Activated CD4-positive, alpha-beta T cell treated with anti-CD3 and anti-CD28 coated beads for 1 hour (primary cell): ENCODE data around the gene SLITRK3.

Experiments
- DNase-seq: peaks from one replicate; pipeline ENCODE4 v3.0.0-alpha.2; 2020

Gene SLITRK3, protein sequence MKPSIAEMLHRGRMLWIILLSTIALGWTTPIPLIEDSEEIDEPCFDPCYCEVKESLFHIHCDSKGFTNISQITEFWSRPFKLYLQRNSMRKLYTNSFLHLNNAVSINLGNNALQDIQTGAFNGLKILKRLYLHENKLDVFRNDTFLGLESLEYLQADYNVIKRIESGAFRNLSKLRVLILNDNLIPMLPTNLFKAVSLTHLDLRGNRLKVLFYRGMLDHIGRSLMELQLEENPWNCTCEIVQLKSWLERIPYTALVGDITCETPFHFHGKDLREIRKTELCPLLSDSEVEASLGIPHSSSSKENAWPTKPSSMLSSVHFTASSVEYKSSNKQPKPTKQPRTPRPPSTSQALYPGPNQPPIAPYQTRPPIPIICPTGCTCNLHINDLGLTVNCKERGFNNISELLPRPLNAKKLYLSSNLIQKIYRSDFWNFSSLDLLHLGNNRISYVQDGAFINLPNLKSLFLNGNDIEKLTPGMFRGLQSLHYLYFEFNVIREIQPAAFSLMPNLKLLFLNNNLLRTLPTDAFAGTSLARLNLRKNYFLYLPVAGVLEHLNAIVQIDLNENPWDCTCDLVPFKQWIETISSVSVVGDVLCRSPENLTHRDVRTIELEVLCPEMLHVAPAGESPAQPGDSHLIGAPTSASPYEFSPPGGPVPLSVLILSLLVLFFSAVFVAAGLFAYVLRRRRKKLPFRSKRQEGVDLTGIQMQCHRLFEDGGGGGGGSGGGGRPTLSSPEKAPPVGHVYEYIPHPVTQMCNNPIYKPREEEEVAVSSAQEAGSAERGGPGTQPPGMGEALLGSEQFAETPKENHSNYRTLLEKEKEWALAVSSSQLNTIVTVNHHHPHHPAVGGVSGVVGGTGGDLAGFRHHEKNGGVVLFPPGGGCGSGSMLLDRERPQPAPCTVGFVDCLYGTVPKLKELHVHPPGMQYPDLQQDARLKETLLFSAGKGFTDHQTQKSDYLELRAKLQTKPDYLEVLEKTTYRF

DNA sequence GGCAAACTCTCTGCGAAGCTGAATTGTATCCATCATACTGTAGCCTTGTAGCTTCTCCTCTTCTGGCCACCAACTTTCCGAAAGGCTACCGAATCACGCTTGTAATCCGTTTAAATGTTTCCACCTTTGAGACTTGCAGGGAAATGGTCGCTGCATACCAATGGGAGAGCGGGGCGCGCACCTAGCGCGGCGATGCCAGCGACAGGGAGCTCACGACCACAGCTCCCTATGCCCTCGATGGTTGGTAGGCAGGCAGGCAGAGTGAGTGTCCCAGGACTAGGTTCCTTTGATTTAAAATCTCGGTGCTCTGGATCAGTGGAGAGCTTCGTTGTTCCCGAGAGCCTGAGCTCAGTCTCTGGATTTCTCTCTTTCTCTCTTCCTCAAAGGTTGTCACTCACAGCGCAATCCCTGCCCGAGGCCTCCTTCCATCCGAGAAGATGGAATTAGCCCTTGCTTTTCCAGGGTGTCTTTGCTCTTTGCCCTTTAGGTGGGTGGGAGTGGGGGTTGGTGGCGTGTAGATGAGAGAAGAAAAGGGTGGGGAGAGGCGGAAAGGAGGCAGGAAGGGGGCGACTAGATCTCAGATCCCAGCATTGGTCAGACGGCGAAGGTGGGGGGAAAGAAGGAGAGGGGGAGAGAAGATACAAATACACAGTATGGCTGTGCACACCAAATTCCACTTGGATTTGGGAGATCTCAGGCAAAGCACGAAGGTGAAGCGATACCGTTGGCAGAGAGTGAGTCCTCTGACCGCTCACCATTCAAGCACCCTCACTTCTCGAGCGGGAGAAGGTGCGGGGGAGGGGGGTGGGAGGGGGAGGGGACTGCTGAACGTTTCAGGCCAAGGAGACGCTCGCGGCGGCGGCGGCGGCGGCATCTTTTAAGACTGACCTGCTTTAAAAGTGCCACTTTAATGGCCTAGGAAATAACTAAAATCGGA is at the start of gene SLITRK3:
SLITRK3 (minus strand) TSS at position 745 of the 937 bp plus-strand sequence. CDS start 5,554 bp downstream, outside the sequence.
- no peak for DNase-seq

DNA sequence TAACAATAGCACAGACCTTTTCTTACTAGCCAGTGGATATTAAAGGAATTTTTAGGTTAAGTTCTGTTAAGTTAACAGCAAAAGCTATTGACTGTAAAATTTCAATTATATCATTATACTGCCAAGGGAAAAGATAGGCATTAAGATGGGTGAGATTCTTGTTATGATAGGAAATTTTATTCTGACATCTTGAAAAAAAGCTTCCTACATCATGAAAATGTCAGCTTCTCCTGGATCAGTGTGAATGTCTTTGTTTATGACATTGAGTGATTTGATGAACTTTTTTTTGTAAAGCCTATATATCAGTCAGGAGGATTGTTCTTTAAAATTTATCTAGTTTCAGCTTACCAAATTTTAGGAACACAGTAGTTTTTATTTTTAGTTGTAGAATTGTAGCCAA is 47.4 kb upstream of the SLITRK3 start:
- DNase-seq: no peak

DNA sequence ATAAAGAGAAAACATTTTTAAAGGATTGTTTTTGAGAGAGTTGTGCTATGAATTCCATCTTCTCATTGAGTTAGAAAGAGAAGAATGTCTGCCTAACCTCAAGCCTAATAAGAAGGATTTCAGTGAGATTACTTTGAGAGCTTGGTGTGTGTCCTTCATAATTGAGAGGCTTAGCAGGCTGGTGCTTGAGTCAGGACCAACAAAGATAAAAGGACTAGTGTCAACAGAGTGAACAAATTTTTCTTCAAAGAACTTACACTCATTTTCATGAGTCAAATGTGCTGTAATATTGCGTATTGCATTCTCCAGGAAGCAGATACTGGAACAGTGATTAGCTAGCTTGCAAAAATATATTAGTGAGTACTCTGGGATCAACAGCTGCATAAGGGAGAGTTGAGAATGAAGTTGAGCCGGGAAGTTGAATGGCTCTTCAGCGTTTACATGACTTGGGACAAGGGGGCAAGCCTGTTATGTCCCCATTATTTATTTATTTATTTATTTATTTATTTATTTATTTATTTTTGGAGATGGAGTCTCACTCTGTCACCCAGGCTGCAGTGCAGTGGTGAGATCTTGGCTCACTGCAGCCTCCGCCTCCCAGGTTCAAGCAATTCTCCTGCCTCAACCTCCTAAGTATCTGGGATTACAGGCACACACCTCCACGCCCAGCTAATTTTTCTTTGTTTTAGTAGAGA is 37.5 kb upstream of the SLITRK3 start:
- no peak for DNase-seq

DNA sequence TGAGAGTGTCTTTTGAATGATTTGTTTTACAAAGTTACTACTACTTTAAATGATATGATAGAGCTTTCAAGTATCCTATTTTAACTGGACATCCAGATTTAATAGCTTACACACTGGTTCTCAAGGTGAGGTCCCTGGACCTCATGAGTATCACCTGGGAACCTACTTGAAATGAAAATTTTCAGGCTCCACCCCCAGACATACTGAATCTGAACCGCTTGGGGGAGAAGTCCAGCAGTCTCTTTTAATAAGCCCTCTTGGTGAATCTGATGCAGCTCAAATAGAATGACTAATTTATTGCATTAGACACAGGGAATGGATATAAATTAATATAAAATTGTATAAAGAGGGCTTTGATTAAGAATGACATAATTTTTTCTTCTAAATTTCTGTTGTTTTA is 29.4 kb upstream of the SLITRK3 start:
- DNase-seq: no peak

DNA sequence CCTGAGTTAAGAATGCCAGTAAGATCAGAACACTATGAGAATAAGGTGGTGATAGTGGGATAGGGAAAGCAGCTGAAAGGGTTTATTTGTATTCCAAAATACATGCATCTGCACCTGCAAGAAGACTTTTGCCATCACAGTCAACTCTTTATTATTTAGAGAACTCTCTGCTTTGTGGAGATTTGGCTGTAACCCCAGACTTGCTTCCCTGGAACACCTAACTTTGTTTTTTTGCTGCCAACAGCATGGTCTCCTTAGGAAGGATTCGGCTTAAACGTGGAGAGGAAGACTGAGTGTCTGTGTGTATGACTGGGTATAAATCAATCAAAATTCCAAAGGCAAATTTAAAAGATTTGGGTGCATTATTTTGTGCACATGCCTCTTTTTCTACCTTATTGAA is 21.6 kb upstream of the SLITRK3 start:
- no peak for DNase-seq

DNA sequence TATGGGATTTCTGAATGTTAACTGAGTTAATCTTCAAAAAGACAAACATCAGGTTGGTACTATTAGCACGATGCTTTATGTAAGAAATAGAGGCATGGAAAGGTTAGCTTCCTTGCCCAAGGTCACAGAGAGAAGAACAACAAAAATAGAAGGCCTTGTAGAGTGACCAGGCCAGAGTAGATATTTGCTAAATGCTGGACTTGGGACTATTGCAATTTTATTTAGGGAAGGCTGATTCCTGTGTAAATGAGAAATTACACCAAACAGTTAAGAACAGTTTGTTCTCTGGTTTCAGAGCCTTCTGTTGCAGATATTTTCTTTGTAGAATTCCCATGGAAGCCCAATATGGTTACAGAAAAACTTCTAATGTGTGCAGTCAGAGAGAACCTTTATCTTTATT is 16.4 kb upstream of the SLITRK3 start:
- no peak for DNase-seq

DNA sequence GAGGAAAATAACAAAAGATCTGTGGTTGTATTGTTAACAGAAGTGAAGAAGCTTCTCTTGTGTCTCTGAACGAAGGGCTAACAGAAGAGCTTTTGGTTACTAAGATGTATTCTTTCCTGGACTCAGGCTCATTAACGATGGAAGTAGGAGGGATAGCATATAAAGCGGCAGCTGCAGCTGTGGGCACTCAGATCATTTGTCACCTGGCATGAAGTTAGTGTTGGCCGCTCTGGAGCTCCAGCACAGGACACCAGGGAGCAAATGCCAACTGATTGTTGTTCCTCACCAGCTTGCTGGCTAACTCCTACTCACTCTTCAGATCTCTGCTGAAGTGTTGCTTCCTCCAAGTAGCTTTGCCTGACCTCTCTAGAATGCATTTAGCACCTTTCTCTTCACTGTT is 15.5 kb upstream of the SLITRK3 start:
- DNase-seq: no peak

DNA sequence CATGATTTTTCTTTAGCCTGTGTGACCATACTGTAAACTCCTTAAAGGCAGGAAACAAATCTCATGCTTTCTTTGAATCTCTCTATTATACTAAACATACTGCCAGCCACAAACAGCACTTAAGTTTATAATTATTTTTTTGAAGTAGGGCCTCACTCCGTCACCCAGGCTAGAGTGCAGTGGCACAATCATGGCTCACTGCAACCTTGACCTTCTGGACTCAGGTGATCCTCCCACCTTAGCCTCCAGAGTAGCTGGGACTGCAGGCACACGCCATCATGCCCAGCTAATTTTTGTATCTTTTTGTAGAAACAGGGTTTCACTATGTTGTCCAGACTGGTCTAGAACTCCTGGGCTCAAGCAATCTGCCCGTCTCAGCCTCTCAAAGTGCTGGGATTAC is 14.5 kb upstream of the SLITRK3 start:
- no peak for DNase-seq

DNA sequence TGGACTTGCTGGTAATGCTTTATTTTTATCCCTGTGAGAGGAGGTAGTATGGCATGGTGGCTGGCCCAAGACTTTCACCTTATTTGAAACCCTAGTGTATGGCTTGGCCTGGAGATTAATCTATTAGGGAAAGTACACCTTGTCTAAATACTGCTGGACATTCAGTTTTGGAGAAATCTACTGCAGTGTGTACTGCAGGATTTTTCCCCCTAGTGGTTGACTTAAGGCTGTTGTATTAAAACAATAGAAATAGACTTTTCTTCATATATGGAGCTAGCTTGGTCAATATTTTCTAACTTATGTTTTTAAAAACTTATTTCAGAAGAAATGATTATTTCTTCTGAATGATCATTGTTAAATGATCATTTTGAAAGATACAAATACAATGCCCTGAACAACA is 13.9 kb upstream of the SLITRK3 start:
- no peak for DNase-seq

DNA sequence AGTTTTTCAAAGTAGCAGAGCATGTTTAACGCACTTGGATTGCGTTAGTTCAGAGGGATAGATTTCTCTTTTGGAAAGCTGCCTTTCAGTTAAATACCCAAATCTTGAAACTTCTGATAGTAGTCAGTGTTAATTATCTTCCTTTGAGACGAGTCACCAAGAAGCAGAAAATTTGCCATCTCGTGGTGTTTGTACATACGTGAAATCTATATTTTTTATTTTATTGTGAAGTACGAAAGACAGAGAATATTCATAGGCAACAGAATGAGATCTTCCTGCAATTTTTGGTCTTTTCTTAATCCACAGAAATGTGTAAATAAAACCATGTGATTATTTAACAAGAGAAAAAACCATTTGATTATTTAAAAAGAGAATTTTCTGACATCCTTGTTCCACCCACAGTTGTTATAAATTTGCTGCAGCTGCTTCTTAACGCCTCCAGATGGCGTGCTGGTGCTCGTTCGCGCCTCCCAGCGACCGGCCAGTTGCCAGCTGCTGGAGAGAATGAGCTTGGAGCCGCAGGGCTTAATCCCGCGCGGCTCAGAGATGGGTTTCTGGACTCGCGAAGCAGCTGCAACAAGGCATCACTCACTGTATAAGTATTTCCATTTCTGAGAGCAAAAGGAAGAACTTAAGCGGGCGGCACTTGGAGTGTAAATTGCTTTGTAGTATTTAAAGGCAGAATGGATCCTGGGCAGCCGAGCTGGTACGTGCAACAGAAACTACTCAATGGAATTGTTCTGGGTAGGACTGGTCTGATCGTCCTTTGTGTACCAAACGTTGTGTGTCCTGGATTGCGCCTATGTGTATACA is 10.5 kb upstream of the SLITRK3 start:
- DNase-seq: no peak

DNA sequence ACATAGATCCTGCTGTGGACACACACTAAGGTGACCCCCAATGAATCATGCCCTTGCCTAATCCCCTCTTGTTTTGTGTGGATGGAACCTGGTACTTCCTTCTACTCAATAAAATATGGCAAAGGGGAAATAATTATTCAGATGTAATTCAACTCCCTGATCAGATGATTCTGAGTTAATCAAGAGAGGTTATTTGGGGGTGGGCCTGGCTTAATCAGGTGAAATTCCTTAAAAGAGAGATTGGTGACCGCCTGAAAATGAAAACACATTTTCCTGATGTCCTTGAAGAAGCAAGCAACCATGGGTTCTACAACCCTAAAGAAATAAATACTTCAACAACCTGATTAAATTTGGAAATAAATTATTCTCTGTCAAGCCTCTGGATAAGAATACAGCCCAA is 8.3 kb upstream of the SLITRK3 start:
- no peak for DNase-seq

DNA sequence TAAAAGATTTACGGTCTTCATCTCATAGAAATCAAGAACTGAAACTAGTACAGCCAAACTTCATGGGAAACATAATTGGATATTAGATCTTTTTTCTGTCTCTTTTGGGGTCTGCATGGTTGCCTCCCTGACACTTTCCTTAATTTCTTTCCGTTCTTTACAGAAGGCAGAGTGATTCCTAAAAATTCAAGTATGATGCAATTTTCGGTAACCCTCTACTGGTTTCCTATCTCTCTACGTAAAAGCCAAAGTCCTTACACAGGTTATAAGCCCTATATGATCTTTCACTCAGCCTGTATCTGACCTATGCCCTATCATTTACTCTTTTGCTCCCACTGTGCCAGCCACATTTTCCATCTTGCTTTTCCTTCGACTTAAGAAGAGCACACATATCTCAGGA is 6.8 kb upstream of the SLITRK3 start:
- no peak for DNase-seq

DNA sequence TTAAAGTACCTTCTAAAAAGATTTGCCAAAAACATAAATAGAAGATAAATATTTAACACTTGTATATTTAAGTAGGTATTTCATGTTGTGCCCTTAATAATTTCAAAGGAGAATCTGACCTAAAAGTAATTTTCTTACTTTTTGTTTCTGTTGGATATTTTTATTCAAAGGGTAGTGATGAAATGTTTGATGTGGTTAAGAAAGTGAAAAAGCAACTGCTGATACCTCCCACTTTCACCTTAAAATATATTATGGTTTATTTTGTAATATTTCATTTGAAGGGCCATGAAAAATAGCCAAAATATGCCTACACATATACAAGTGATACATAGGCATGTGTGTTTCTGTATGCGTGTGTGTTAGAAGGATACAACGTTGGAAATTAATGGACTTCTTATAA is 5.8 kb upstream of the SLITRK3 start:
- no peak for DNase-seq

DNA sequence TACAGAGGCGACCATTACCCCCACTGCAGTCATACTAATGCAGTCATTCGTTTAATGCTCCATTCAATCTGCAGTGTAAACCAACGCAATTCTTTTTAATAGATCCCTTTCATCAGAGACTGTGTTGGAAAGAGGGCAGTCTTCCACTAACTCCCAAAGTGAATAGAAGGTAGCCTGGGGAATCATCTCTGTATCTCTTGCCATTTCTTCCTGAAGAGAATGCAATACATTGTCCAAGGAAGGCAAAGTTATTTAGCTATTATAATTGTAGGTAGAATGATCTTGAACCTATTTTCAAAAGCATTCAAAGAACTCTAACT is 1.3 kb upstream of the SLITRK3 start:
- no peak for DNase-seq

DNA sequence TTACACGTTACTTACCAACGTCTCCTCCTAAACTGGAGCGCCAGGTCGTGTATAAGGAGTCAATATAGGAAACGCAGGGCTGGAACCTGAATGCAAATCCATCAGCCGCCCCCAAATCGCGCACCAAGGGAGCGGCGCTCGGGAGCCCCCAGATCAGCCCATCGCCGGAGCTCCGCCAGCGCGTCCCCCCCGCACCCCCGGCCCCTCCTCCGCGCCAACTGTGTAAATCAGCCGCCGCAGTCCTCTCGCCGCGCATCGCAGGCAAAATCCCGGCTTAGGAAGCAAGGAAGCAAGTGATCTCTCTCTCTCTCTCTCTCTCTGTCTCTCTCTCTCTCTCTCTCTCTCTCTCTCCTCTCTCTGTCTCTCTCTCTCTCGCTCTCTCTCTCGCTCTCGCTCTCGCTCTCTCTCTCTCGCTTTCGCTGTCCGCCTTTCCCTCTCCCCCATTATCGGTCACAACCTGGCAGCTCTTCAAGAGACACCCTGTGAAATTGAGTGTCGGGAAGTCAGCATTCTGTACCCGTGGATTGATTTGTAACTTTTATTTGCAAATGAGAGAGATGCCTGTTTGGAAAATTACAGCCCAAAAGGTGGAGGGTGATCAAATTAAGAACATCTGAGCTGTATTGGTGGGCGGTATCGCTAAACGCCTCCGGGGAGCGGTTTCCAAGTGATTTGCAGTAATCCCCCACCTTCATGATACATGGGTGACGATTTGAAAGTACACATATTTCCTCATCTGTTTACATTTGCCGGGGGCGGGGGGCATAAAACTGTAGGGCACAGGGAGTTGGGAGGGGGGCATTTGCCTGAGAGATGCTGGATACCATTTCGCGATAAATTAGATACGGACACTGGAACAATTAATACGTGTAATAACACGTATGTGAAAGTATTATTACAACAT is 645 bp upstream of the SLITRK3 start:
- no peak for DNase-seq

DNA sequence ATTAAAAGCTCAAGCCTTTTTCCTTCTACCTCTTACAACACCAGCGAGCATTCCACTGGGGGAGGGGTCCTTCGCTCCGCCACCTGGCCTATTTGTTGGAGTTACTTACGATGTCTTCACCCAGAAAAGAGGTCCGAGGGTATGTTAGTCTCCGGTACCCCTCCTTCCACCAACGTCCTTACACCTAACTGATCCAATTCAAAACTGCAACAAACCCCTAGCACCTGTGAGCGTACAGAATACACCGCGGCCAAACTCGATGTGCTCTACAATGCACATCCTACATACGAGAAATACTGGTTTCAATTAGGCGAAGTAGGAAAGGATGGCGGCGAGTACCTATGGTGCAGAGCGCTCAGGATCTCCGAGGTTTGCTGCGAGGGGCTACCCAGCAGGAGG is 944 bp downstream of the SLITRK3 start:
- no peak for DNase-seq

DNA sequence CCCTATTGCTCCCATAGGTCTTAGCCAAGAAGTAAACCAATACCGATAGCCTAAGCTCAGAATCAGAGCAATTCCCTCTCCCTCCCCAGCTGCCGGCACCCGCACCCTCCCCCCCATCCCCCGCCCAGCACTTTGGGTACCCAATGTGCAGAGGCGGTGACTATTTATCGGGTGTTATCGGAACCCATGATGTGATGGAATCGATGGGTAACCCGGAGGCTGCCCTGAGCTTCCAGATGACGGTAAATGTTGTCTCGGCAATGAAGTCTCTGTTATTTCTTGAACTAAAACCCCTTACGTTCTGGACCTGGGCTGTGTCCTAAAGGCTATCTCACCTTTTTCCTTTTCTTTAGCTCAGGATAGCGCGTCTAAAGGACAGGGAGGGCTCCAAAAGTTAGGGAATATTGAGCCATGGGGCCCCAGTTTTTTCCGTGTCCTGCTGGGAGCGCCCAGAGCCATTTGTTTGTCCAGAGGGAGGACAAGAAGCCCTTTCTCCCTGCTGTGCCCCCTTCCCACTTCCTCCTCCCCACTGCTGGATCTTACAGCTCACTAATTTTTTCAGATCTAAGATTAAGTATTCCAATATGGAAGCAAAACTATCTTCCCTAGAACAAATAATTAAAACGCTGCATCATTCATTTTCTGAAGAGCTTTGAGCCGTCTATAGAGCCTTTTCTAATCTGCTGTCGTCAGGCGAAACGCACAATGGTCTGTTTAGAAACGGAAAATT is 1.5 kb downstream of the SLITRK3 start:
- no peak for DNase-seq

DNA sequence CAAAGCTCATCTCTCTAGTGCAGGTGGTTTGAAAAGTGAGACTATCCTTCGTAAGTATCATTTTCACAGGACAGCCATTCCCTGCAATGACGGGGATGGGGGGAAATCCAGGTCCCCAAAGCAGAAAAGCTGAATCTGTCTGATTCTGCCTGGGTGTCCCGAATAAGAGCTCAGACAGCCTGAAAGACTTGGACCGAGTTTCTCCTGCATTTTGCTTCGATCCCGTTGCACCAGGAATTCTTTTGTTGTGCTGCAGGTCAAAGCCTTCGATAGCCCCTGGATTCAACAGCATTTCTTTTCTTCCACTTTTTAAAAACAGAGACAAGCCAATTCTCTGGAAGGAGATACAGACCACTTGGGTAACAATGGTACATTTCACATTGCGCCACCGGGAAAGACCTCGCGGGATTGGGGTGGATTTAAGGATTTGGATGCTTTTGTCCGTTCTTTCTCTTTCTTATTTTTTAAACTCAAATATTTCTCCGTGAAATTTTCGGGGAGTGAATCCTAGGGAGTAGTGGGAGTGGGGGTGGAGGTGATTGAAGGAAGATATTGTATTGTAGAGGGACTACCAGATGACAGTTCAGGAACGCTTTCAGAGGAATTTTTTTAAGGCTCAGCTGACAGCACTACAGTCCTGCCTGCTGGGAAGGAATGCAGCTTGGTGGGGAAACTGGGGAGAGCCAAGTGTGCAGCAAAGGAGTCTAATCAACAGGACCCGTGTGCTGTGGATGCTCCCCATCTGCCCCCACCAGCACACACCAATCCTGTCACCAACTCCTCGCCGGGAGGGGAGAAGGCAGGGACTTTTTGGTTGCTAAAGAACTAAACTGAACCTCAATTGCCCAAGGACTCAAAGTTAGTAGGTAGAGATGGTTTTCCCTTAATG is 2.6 kb downstream of the SLITRK3 start:
- DNase-seq: no peak
